Esophagus squamous epithelium (tissue), 4 donors: ENCODE data around the gene NRCAM.

Experiments
- POLR2A ChIP-seq, 4 donors: fragments of 450-650 bp; IDR thresholded peaks; one replicate each; pipeline ENCODE4 v1.6.1; 2017; ENCODE audit warnings: antibody characterized with exemption in 4 of 4, mild to moderate bottlenecking in 4 of 4, moderate library complexity in 3 of 4
- TF ChIP-seq, protein P1 (sequence below), 6 experiments: fragments of 450-650 bp in 4 of 6; fragments of 200-600 bp in 2 of 6; sonication (generic) in 2 of 6; IDR thresholded peaks; one replicate each; pipeline ENCODE4 v1.5.1; 2016 to 2019; ENCODE audit warnings: antibody characterized with exemption in 6 of 6, mild to moderate bottlenecking in 4 of 6, moderate library complexity in 4 of 6

DNA sequence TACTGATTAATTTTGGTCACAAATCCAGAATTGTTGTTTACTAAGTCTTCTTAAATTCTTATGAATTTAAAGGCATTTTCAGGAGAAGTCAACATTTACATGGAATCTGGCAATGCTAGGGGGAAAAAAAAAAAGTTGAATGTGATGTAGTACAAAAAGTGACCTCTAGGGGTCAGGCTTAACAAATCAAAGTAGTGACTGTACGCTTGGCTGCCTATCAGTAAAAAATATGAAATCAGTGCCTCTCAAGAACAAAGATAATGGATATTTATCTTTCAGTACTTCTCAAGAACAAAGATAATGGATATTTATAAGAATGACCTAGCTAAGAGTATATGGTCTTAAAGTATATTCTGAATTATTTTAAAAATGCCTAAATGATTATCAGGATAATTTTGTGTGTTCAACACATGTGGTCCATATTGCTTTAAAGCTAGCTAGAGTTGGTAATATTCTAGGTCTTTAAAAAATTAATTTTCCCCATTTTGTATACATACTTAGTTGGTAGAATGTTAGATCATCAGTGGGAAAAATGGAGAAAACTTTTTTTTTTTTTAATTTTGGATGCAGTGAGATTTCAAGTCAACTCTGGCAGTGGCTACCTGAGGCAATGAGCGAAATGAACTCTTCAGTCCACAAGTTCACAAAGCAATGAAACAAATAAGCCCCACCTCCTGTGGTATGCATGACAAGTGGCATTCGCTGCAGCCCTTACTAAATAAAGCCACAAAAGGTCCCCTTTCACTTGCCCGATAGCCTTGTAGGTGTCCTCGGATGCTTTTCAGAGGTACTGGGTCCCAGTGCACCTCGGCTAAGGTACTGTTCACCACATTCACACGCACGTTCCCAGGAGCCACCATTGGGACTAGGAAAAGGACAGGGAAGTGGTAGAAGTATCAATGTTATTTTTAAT lies 274.9 kb downstream of the NRCAM start:
- TF ChIP-seq, protein P1, sequence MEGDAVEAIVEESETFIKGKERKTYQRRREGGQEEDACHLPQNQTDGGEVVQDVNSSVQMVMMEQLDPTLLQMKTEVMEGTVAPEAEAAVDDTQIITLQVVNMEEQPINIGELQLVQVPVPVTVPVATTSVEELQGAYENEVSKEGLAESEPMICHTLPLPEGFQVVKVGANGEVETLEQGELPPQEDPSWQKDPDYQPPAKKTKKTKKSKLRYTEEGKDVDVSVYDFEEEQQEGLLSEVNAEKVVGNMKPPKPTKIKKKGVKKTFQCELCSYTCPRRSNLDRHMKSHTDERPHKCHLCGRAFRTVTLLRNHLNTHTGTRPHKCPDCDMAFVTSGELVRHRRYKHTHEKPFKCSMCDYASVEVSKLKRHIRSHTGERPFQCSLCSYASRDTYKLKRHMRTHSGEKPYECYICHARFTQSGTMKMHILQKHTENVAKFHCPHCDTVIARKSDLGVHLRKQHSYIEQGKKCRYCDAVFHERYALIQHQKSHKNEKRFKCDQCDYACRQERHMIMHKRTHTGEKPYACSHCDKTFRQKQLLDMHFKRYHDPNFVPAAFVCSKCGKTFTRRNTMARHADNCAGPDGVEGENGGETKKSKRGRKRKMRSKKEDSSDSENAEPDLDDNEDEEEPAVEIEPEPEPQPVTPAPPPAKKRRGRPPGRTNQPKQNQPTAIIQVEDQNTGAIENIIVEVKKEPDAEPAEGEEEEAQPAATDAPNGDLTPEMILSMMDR (IDR thresholded peaks at IDR 0.05) = peak; percentile 59 to 81 (median 64)
- TF ChIP-seq POLR2A (IDR thresholded peaks at IDR 0.05) = no peak
